ENCODE data around the gene EIF3I.

GRCh38 chr1:32263744-32264143 lies 41.5 kb downstream of the EIF3I start:
- no peak for TF ChIP-seq CTCF (IDR thresholded peaks at IDR 0.05; ENCODE audit: low read length)
- TF ChIP-seq EZH2 (IDR thresholded peaks at IDR 0.05; ENCODE audit: borderline replicate concordance, low read length) = no peak

Measured in OCI-LY1 (cell line).